A673 (cell line): ENCODE data around the gene TXNDC5.

ENCODE experiments used
- CTCF ChIP-seq: fragments of 300-800, 200-600 bp; sonication (generic); conservative IDR thresholded peaks from 2 replicates; pipeline ENCODE4 v1.5.1; 2017; ENCODE audit warnings: low read depth, mild to moderate bottlenecking, antibody characterized with exemption, low read length, moderate library complexity, mixed read lengths
- EZH2 ChIP-seq: fragments of 200-600 bp; sonication (generic); IDR thresholded peaks from 2 replicates; pipeline ENCODE4 v1.6.1; 2017; ENCODE audit warnings: borderline replicate concordance, low read depth, mild to moderate bottlenecking, mixed read lengths, antibody characterized with exemption, low read length; ENCODE audit not compliant: poor library complexity, severe bottlenecking

GRCh38 chr6:7910298-7910653 is 312 bp downstream of the TXNDC5 start:
- TF ChIP-seq CTCF (no peak), EZH2 (no peak)
